Transverse colon (tissue), 4 donors: Measurements from ENCODE around the gene CPD.

Source experiments
- CTCF ChIP-seq, 5 experiments: fragments of 200-600 bp in 3 of 5; fragments of 450-650 bp in 2 of 5; sonication (generic) in 3 of 5; IDR thresholded peaks; 1 replicate in 2 of 5; 2 replicates in 3 of 5; pipeline ENCODE4 v1.5.1; 2016 to 2017; ENCODE audit warnings: antibody characterized with exemption in 5 of 5, inconsistent platforms in 3 of 5, mild to moderate bottlenecking in 2 of 5, moderate library complexity in 1 of 5
- EP300 ChIP-seq: sonication (generic); formaldehyde crosslinking; IDR thresholded peaks from one replicate; pipeline ENCODE4 v1.6.1; 2017; ENCODE audit warnings: antibody characterized with exemption, low read depth
- POLR2A ChIP-seq: fragments of 450-650 bp; IDR thresholded peaks from one replicate; pipeline ENCODE4 v1.6.1; 2016; ENCODE audit warnings: antibody characterized with exemption, mild to moderate bottlenecking, moderate library complexity
- POLR2AphosphoS5 ChIP-seq, 3 donors: sonication (generic); formaldehyde crosslinking; IDR thresholded peaks; one replicate each; pipeline ENCODE4 v1.6.1; 2016; ENCODE audit warnings: antibody characterized with exemption in 3 of 3

- TF ChIP-seq CTCF (IDR thresholded peaks at IDR 0.05) (no peak), EP300 (no peak), POLR2AphosphoS5 (IDR thresholded peaks at IDR 0.05) (no peak), POLR2A (no peak)
These were observed 70.8 kb downstream of the CPD start for GRCh38 chr17:30449480-30449879.
